Common myeloid progenitor, CD34-positive (primary cell): ENCODE data around the gene HS3ST5.

ENCODE experiments used
- CTCF ChIA-PET: fragments of 350-600 bp; sonication (Branson Sonifier 250); formaldehyde crosslinking; loops from one replicate; lab custom pipeline; 2021; ENCODE audit warnings: antibody characterized with exemption; lab: Charles Lee
- POLR2A ChIA-PET: fragments of 350-600 bp; sonication (Branson Sonifier 250); formaldehyde crosslinking; loops from one replicate; lab custom pipeline; 2021; ENCODE audit warnings: antibody characterized with exemption; lab: Charles Lee
- DNase-seq, 3 donors: peaks; one replicate each; pipeline versions ENCODE4 v3.0.0 to v3.0.0-alpha.2; 2013
- H3K27ac ChIP-seq, 2 experiments: 1 replicate in 1 of 2; 2 replicates in 1 of 2; pipeline ENCODE4 v1.7.0; 2013; ENCODE audit warnings: inconsistent platforms in 2 of 2, low read length in 2 of 2, mild to moderate bottlenecking in 2 of 2, low read depth in 1 of 2, moderate library complexity in 1 of 2; ENCODE audit not compliant: severe bottlenecking in 2 of 2, insufficient read depth in 1 of 2, poor library complexity in 1 of 2
- H3K27me3 ChIP-seq, 5 experiments: replicated peaks in 2 of 5; 1 replicate in 3 of 5; 2 replicates in 2 of 5; pipeline versions ENCODE4 v1.6.1 to v1.7.0; 2013; ENCODE audit warnings: low read length in 4 of 5, mild to moderate bottlenecking in 2 of 5, moderate library complexity in 2 of 5, inconsistent platforms in 1 of 5; ENCODE audit not compliant: insufficient read depth in 5 of 5, control insufficient read depth in 4 of 5
- H3K36me3 ChIP-seq, 4 experiments: 1 replicate in 2 of 4; 2 replicates in 2 of 4; pipeline versions ENCODE4 v1.6.1 to v1.7.0; 2013; ENCODE audit warnings: low read length in 3 of 4, control low read depth in 1 of 4, mild to moderate bottlenecking in 1 of 4; ENCODE audit not compliant: control insufficient read depth in 4 of 4, insufficient read depth in 4 of 4
- H3K4me1 ChIP-seq, 4 experiments: 1 replicate in 3 of 4; 2 replicates in 1 of 4; pipeline versions ENCODE4 v1.6.1 to v1.7.1; 2013; ENCODE audit warnings: low read length in 3 of 4, mild to moderate bottlenecking in 3 of 4, control low read depth in 1 of 4, inconsistent platforms in 1 of 4, moderate library complexity in 1 of 4; ENCODE audit not compliant: control insufficient read depth in 4 of 4, insufficient read depth in 4 of 4; ENCODE audit errors: control extremely low read depth in 1 of 4
- H3K4me3 ChIP-seq, 7 experiments: 1 replicate in 4 of 7; 2 replicates in 3 of 7; pipeline versions ENCODE4 v1.5.1 to v1.7.0; 2013; ENCODE audit warnings: mild to moderate bottlenecking in 7 of 7, low read length in 6 of 7, moderate library complexity in 6 of 7, inconsistent platforms in 2 of 7, low read depth in 2 of 7, control low read depth in 1 of 7; ENCODE audit not compliant: insufficient read depth in 4 of 7, control insufficient read depth in 1 of 7; ENCODE audit errors: extremely low read depth in 1 of 7
- H3K9me3 ChIP-seq, 5 experiments: 1 replicate in 4 of 5; 2 replicates in 1 of 5; pipeline versions ENCODE4 v1.6.1 to v1.7.1; 2013; ENCODE audit warnings: low read length in 4 of 5, mild to moderate bottlenecking in 2 of 5, inconsistent platforms in 1 of 5, low read depth in 1 of 5, moderate library complexity in 1 of 5; ENCODE audit not compliant: control insufficient read depth in 4 of 5, insufficient read depth in 2 of 5; ENCODE audit errors: control extremely low read depth in 1 of 5
- WGBS: methylation state at CpG from one replicate; pipeline ENCODE4 v1.1.5; 2013; ENCODE audit not compliant: insufficient coverage; 5-methylcytosine and 5-hydroxymethylcytosine counted together

Gene HS3ST5

DNA sequence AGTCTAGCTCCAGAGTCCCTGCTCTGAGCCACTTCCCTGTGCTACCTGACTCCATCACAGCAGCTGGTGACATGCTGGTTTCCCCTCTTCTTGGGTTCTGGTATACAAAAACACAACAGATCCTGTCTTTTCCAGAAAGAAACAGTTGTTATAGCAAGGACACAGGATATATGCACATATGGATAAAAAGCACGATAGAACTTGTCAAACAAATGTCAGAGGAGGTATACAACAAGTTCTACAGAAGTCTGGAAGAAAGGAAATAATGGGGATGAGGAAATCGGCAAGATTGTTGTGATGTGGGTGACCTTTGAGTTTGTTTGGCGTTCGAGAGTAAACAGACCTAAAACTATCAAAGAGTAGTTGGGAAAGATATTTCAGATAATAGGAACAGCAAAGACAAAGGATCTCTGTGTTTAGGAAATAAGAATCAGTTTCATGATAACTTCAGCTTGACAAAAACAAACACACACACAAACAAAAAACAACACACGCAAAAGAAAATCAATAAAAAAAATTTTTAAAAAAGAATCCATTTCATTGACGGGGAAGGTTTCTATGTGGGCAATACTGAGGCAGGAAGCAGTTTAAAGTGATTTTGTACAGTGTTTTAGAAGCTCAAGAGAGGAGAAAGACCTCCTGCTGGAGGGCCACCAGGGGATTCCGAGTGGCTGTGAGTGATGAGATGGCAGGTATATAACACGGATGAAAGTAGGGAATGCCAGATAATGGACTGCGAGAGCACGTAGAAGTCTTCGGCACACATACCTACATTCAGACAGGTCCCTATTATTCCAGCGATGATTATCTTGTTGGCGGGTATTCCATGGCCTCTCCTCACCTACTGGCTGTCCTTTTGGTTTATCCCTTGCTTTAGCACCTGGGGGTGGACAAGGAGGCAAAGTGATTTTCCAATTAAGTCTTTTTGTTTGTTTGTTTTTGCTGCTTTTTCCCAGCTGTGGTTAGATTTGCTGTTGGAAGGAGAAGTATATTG, 174.9 kb downstream of the HS3ST5 start:
- Histone ChIP-seq H3K36me3 (no peaks in the 10 kb centered on the region), H3K27ac (no peak overlapping the region), H3K9me3 (peaks cover 0 to 1% (median 0%) of the 10 kb centered on the region in 5 experiments), H3K4me1 (no peaks in the 10 kb centered on the region), H3K27me3 (peaks cover 0 to 3% (median 0%) of the 10 kb centered on the region in 5 experiments), H3K4me3 (no peak overlapping the region)
- POLR2A ChIA-PET, result no interaction called here
- 73% methylated on average over 9 of the region's 13 CpGs for WGBS
- no peak for DNase-seq
- CTCF ChIA-PET, result interaction anchor here (2.2 kb wide), 1 partner anchor 10 kb away, joined by 6 read pairs; no protein-coding TSS in a partner anchor

DNA sequence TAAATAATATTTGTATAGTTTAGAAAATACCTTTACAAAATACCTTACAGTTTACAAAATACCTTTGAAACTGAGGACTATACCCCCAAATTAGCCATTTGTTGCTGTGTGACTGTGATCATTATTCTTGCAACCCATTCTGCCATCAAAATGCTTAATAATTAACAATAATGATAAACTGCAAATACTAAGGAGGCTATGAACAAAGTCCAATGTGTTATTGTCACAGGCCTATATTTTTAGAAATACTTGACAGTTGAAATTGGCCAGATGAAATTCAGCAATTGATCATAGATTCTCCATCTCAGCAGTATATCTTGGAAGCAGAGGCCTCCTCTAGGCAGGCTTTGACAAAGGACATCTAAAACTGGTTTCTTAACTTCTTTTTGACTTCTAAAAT, 178.6 kb downstream of the HS3ST5 start:
- POLR2A ChIA-PET, result no interaction called here
- no peak for DNase-seq
- H3K4me3 ChIP-seq, result no peak overlapping the region
- no peak overlapping the region for H3K27ac ChIP-seq
- CTCF ChIA-PET, result no interaction called here
- H3K36me3 ChIP-seq, result no peaks in the 10 kb centered on the region
- H3K4me1 ChIP-seq, result no peaks in the 10 kb centered on the region
- no peaks in the 10 kb centered on the region for H3K9me3 ChIP-seq
- peaks cover 0 to 3% (median 1%) of the 10 kb centered on the region in 5 experiments for H3K27me3 ChIP-seq

DNA sequence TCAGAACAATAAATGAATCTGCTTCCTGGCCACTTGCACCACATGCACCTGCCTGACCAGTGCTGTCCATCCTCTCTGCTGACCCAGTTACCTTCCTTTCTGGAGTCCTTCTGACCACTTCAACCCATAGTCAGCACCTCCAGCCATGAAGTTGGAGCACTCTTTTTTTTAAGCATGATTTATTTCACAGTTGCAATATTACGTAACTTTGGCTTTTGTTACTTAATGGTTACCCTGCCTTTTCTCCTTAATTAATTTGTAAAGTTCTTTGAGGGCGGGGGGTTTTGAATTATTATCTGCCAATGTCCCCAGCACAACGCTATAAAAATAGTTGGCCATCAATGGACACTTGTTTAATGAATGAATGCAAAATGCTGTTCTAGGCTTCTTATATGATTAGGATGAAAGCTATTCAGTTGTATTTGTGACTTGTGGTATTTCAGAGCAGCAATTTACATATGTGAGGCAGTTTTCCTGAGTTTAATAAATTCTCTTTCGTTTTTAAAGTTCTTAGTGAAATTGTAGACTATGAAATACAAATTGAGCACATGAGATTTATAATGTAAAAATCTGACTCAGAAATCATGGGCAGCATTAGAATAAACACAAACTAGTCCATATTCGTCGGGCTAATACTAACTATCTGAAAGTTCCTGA, 180.0 kb downstream of the HS3ST5 start:
- ChIA-PET POLR2A (no interaction called here), CTCF (no interaction called here)
- Histone ChIP-seq H3K9me3 (no peaks in the 10 kb centered on the region), H3K4me1 (no peaks in the 10 kb centered on the region), H3K4me3 (no peak overlapping the region), H3K27ac (no peak overlapping the region), H3K36me3 (no peaks in the 10 kb centered on the region), H3K27me3 (peaks cover 0 to 2% (median 0%) of the 10 kb centered on the region in 5 experiments)
- 100% methylated on average over 3 of the region's 6 CpGs for WGBS
- DNase-seq, result no peak

DNA sequence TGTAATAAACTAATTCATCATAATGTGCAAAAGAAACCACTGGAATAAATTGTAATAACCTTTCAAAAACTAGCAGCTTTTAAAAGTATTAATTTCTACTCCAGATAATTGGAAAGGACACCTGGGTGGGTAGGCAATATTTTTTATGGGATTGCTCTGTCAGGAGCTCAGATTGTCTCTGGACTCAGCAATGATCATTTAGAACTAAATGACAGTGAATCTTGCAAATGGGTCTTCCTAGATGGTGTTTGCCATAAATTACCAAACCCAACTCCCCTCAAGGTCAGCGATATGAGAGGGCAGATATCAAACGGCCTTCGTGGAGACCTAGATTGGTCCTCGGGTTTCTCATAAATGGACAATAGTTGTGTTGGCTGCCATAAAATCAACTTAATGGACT, 181.9 kb downstream of the HS3ST5 start:
- no peak for DNase-seq
- no peak overlapping the region for H3K27ac ChIP-seq
- ChIA-PET POLR2A (no interaction called here), CTCF (no interaction called here)
- peaks cover 0 to 2% (median 0%) of the 10 kb centered on the region in 5 experiments for H3K27me3 ChIP-seq
- H3K36me3 ChIP-seq, result no peaks in the 10 kb centered on the region
- WGBS, result 90% methylated on average over 2 of the region's 4 CpGs
- no peaks in the 10 kb centered on the region for H3K4me1 ChIP-seq
- H3K9me3 ChIP-seq, result peaks cover 0 to 1% (median 0%) of the 10 kb centered on the region in 5 experiments
- H3K4me3 ChIP-seq, result no peak overlapping the region

DNA sequence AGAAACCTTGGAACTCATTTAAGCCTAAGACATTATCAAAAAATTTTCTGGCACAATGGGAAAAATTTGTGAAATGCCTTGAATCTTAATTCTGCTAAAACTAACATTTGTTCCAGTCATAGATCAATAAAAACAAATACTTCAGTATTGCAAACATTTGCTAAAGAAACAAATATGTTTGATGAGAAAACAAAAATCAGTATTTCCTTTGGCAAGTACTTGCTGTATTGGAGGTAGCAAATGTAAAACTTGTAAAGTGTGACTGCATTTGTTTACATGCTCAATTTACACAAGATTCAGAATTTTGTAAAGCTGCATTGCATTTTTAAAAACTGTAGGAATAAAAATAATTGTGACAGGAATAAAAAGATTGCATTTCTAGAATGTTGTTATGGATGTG, 183.1 kb downstream of the HS3ST5 start:
- no peaks in the 10 kb centered on the region for H3K36me3 ChIP-seq
- H3K27ac ChIP-seq, result no peak overlapping the region
- ChIA-PET POLR2A (no interaction called here), CTCF (no interaction called here)
- H3K27me3 ChIP-seq, result peaks cover 0 to 2% (median 0%) of the 10 kb centered on the region in 5 experiments
- H3K4me3 ChIP-seq, result no peak overlapping the region
- peaks cover 0 to 1% (median 0%) of the 10 kb centered on the region in 5 experiments for H3K9me3 ChIP-seq
- DNase-seq, result no peak
- H3K4me1 ChIP-seq, result no peaks in the 10 kb centered on the region

DNA sequence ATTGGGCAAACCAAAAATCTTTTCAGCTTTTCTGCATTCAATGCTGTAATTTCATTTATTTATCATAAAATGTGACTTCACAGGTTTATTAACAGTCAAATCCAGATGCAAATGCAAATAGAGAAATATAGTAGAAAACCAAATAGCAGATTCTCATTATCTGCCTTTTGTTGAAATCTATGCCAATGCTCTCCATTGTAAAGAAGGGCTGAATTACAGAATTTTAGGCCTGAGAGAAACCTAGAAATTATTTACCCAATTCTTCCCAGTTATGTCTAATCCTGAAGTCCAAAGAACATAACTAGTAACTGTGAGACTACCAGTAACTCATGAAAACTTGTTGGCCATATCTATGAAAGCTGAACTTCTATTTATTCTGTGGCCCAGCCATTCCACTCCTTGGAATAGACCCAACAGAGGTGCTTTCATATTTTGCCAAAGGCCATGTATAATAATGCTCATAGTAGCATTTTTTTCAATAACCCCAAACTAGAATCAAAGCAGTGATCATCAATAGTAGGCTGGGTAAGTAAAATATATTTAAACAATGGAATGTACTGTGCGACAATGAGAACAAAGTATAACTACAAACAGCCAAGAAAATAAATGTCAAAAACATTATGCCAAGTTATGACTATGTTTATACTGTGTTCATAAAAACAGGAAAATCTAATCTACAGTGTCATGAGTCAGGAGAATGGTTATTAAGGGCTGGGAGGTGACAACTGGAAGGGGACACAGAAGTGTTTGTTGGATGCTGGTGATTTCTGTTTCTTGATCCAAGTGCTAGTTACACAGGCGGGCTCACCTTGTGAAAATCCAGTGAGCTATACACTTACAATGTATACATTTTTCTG, 183.8 kb downstream of the HS3ST5 start:
- ChIA-PET POLR2A (no interaction called here), CTCF (interaction anchor here (1.7 kb wide), 1 partner anchor 9 kb away, joined by 6 read pairs; no protein-coding TSS in a partner anchor)
- no peaks in the 10 kb centered on the region for H3K4me1 ChIP-seq
- H3K27me3 ChIP-seq, result peaks cover 0 to 4% (median 0%) of the 10 kb centered on the region in 5 experiments
- peaks cover 0 to 1% (median 0%) of the 10 kb centered on the region in 5 experiments for H3K9me3 ChIP-seq
- no peak overlapping the region for H3K27ac ChIP-seq
- WGBS, result no CpG with 5 or more reads among the region's 2 CpGs
- no peak overlapping the region for H3K4me3 ChIP-seq
- DNase-seq, result no peak
- H3K36me3 ChIP-seq, result no peaks in the 10 kb centered on the region
